Erythroblast (primary cell): Measurements from ENCODE around the gene CYP2D6.
A peak's percentile ranks its signal among the peaks of the same experiment; 100 is the strongest.
"Not testable (repeated sequence)": the region's sequence is repeated elsewhere in the genome, so short reads cannot be mapped to it uniquely, and the experiment has no call there.

ENCODE experiments used
- DNase-seq, 2 experiments: peaks; one replicate each; lab custom pipeline; 2025; lab: John Stamatoyannopoulos, UW
- GATA1 ChIP-seq: IDR thresholded peaks from 2 replicates; pipeline ENCODE4 v1.6.1; 2011; ENCODE audit warnings: low read depth, mild to moderate bottlenecking, control low read depth, low read length, moderate library complexity
- POLR2A ChIP-seq: IDR thresholded peaks from 2 replicates; pipeline ENCODE4 v1.6.1; 2011; ENCODE audit warnings: mild to moderate bottlenecking, low read length

The CYP2D6 gene

DNA sequence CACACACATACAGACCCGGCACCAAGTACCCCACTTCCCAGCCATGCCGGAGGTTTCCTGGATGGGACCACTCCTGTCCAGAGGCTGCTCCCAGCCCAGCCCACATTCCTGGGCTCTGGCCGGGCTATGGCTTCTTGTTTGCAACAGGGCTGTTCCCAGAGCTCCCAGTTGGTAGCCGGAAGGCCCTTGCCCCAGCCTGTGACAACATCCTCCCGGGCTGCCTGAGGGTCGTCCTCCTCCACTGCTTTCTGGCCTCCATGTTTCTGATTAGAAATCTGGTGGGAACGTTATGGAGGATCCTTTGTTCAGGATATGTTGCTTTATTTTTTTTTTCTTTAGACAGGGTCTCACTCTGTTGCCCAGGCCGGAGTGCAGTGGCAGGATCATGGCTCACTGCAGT, 952 bp upstream of the CYP2D6 start:
- DNase-seq = no peak
- no peak for TF ChIP-seq POLR2A
- TF ChIP-seq GATA1 = no peak

- DNase-seq = not testable (repeated sequence)
These were observed 428 bp downstream of the CYP2D6 start for GRCh38 chr22:42130182-42130581.

- DNase-seq = peak in 1 of 2 experiments; percentile 8
These were observed 1.6 kb downstream of the CYP2D6 start for GRCh38 chr22:42128776-42129694.

DNA sequence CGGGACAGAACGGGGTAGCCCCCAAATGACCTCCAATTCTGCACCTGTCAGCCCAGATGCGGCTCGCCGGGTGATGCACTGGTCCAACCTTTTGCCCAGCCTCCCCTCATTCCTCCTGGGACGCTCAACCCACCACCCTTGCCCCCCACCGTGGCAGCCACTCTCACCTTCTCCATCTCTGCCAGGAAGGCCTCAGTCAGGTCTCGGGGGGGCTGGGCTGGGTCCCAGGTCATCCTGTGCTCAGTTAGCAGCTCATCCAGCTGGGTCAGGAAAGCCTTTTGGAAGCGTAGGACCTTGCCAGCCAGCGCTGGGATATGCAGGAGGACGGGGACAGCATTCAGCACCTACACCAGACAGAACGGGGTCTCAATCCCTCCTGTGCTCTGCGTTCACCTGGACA, 2.6 kb downstream of the CYP2D6 start:
- not testable (repeated sequence) for DNase-seq

DNA sequence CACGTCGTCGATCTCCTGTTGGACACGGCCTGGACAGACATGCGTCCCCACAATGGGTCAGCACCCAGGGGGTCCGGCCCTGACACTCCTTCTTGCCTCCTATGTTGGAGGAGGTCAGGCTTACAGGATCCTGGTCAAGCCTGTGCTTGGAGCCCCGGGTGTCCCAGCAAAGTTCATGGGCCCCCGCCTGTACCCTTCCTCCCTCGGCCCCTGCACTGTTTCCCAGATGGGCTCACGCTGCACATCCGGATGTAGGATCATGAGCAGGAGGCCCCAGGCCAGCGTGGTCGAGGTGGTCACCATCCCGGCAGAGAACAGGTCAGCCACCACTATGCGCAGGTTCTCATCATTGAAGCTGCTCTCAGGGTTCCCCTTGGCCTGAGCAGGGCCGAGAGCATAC, 3.0 kb downstream of the CYP2D6 start:
- no peak for DNase-seq
- no peak for TF ChIP-seq POLR2A
- TF ChIP-seq GATA1 = no peak

- not testable (repeated sequence) for DNase-seq
These were observed 7.1 kb downstream of the CYP2D6 start for GRCh38 chr22:42123529-42123928.

DNA sequence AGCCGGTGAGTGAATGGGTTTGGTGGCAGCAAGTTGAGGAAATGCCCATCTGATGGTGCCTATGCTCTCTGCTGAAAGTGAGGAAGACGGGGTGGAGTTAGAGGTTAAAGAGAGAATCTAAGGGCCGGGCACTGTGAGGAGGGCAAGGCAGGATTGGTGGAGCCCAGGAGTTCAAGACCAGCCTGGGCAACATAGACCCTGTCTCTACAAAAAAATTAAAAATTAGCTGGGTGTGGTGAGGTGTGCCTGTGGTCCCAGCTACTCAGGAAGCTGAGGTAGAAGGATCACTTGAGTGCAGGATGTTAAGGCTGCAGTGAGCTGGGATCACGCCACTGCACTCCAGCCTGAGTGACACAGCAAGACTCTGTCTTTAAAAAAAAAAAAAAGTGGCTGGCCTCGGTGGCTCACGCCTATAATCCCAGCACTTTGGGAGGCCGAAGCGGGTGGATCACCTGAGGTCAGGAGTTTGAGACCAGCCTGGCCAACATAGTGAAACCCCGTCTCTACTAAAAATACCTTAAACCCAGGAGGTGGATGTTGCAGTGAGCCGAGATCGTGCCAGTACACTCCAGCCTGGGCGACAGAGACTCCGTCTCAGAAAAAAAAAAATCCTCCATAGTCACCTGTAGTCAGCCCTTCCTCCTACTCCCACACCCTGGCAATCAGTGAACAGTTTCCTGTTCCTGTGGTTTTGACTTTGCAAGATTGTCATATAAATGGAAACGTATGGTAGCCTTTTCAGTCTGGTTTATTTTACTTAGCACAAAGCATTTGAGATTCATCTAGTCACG, 10.2 kb downstream of the CYP2D6 start:
- not testable (repeated sequence) for DNase-seq

DNA sequence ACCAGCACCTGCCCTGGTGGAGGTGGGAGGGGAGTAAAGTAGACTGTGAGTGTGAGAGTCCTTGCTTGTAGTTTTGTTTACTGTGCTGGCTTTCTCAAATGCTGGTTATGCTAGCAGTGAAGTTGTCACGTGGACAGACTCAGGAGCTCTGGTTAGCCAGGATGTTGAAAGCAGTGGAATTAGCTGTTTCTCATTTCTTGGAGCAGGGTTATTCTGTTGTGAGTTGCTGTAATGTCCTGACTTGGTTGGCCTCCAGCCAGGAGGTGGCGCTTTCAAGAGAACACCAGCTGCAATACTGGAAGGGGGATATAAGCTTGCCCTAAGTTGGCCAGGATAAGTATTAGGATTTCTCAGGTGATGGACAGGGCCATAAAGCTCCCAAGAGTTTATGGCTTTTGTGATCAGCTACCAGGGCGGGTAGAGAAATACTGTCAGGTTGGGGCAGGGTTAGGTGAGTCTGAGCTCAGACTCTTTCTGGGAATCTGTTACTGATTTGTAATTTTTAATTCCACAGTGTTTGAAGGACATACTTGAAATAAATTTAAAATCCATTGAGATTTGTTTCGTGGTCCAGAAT, 13.7 kb downstream of the CYP2D6 start:
- no peak for DNase-seq
- no peak for TF ChIP-seq POLR2A
- TF ChIP-seq GATA1 = no peak

GRCh38 chr22:42115420-42115830, 15.2 kb downstream of the CYP2D6 start:
- DNase-seq = not testable (repeated sequence)

GRCh38 chr22:42114721-42115120, 15.9 kb downstream of the CYP2D6 start:
- peak; percentile 36 to 53 for DNase-seq
- TF ChIP-seq POLR2A (no peak), GATA1 (no peak)

DNA sequence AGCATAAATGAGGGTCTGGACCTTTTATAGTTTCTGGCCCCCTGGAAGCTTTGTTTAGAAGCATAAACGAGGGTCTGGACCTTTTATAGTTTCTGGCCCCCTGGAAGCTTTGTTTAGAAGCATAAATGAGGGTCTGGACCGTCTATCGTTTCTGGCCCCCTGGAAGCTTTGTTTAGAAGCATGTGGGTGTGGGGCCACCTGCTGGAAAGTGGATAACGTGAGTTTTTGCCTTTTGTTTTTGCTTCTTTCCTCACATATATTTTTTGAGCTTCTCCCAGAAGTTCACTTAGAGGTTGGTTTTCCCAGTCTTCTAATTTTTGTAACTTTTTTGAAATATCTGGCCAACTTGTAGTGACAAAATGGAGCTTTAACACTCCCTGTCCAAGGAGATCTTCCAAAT, 17.8 kb downstream of the CYP2D6 start:
- peak; percentile 17 to 31 for DNase-seq

DNA sequence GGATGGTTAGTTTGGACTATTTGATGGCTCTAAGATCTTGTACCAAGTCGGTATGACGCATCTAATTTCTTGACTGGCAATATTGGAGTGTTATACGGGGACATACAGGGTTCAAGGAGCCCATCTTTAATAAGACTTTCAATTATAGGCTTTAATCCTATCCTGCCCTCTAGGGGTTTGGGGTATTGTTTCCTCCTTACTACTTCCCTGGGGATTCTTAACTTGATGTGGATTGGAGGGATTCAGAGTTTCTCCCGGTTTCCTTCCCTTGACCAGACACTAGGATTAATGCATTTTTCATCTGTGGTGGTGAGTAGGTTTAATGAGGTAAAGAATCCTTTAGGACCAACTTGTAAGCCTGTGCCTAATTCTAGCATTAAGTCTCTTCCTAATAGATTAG, 18.8 kb downstream of the CYP2D6 start:
- TF ChIP-seq POLR2A = no peak
- DNase-seq = no peak

GRCh38 chr22:42108848-42109247, 21.8 kb downstream of the CYP2D6 start:
- DNase-seq = no peak
- TF ChIP-seq GATA1 = no peak

DNA sequence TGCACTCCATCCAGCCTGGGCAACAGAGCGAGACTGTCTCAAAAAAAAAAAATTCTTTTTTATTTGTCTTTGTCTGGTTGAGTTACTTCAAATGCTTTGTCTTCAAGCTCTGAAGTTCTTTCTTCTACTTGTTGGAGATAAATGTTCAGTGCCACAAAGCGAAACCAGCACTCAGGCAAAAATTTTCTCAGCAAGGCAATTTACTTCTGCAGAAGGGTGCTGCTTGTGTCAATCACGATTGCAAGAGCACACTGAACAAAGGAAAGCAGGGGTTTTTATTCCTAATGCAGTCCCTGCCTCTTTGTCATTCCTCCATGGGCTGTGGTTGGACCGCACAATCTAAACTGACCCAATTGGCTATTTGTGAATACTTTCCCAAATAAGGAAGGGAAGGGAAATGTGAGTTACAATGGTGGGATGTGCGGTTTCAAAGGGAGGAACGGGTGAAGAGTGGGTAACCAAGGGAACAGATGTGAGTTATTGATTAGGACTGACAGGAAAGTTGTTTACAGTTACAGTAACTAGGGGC, 26.2 kb downstream of the CYP2D6 start:
- DNase-seq = not testable (repeated sequence)

- TF ChIP-seq POLR2A (no peak), GATA1 (no peak)
- peak; percentile 21 to 32 for DNase-seq
These were observed 29.4 kb downstream of the CYP2D6 start for GRCh38 chr22:42101199-42101598.
